GM12873 (cell line): ENCODE data around the gene TMEM181.

Experiments used
- TF ChIP-seq, protein P1 (sequence below): IDR thresholded peaks from 2 replicates; pipeline ENCODE4 v1.5.1; 2012; ENCODE audit warnings: low read depth, mild to moderate bottlenecking, moderate library complexity, low read length, control low read depth; ENCODE audit not compliant: insufficient read depth; ENCODE audit errors: missing control alignments

The TMEM181 gene

DNA sequence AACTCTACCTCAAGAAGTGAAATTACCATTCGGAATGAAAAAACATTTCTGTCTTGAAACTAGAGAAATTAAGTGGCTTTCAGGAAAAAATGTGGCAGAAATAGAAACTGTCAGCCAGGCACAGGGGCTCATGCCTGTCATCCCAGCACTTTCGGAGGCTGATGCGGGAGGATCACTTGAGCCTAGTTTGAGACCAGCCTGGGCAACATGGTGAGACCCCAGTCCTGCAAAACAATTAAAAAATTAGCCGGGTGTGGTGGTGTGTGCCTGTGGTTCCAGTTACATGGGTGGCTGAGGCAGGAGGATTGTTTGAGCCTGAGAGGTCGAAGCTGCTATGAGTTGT, 7.1 kb upstream of the TMEM181 start:
- TF ChIP-seq, protein P1, sequence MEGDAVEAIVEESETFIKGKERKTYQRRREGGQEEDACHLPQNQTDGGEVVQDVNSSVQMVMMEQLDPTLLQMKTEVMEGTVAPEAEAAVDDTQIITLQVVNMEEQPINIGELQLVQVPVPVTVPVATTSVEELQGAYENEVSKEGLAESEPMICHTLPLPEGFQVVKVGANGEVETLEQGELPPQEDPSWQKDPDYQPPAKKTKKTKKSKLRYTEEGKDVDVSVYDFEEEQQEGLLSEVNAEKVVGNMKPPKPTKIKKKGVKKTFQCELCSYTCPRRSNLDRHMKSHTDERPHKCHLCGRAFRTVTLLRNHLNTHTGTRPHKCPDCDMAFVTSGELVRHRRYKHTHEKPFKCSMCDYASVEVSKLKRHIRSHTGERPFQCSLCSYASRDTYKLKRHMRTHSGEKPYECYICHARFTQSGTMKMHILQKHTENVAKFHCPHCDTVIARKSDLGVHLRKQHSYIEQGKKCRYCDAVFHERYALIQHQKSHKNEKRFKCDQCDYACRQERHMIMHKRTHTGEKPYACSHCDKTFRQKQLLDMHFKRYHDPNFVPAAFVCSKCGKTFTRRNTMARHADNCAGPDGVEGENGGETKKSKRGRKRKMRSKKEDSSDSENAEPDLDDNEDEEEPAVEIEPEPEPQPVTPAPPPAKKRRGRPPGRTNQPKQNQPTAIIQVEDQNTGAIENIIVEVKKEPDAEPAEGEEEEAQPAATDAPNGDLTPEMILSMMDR: no peak

DNA sequence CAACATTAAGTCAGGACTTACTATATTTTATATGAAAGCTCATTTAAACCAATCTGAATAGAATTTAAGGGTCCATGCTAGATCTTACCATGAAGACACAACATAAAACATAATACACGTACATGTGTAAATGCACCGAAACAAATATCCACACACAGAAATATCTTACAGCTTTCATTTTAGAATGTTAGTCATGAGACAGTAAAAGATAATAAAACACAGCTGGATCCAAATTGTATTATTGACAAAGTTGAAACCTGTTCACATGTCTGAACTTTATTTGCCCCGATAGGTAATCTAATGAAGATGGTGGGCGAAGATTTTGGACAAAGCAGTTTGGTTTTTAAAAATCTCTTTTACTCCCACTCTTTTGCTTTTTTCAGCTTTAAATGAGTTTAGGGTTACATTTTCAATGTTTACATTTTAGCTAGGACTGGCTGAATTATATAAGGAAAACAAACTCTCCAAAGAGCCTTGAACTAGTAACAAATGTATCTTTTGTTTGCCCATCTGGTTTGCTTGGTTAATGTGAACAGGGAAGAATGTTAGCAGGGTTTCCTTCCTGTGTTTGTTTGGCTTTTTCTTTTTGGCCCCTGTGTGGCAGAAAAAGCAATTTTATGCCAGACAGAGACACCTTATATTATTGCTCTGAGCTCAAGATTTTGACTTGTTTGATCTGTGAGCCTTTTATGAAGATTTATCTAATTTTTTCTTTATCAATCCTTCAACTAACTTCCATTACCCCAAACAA, 5.1 kb upstream of the TMEM181 start:
- TF ChIP-seq, protein P1: no peak

DNA sequence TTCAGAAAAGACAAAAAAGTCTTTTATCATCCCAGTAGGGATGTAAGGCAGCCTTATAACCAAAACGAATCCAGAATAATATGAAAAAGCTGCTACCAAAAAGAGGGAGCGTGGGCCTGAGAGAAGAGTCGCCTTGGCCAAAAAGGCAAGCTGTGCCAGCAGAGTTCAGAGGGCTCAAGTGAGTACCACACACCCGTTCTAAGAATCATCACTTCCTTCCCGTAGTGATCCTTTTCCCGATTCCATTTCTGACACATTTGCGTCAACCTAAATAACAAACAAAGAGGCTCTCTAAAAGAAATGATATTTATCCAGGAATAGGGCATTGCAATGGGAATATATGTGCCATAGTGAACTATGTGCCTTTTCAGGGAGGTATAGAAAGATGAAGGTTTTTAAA, 3.8 kb upstream of the TMEM181 start:
- TF ChIP-seq, protein P1: no peak

- TF ChIP-seq, protein P1: no peak
Measured at GRCh38 chr6:158557927-158558326, 2.0 kb upstream of the TMEM181 start.

DNA sequence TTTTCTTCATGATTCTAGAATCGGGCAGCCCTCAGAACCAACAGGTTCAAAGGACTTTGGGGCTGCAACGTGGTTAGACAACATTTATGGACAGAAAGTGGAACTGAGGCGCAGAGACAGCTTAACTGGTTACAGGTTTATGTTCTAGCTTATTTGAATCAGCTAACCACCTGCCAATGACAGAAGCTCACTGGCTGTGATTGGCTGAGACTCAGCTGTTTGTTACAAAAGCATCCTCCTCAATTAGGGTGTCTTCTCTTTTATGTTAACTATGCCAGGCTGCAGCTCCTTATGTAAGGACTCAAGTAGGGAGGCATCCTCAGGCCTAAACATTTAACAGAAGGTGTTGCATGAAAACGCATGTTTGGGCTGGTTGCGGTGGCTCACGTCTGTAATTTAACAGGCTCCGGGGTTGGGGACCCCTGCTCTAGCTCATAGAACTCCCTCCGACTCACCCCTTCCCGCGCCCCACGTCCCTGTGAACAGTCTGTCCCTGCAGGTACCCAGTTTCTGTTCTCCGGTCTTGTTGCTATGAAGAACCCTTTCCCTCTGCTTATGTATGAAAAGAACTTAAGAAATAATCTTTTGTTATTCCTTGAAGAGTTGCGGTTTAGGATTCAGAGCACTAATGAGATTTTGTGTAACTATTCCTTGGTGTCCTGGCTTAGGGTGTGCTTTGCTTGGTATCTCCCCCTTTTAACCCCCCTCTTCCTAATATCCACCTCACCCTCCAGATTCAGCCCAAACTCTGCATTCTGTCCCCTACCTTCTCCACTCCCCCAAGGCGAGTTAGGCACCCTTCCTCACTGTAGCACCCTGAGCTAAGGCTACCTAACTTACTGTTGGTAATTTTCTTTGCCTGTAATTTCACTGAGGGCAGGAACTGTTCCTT, 1.2 kb upstream of the TMEM181 start:
- TF ChIP-seq, protein P1: no peak

GRCh38 chr6:158559338-158559894, 475 bp upstream of the TMEM181 start:
- TF ChIP-seq, protein P1: no peak

DNA sequence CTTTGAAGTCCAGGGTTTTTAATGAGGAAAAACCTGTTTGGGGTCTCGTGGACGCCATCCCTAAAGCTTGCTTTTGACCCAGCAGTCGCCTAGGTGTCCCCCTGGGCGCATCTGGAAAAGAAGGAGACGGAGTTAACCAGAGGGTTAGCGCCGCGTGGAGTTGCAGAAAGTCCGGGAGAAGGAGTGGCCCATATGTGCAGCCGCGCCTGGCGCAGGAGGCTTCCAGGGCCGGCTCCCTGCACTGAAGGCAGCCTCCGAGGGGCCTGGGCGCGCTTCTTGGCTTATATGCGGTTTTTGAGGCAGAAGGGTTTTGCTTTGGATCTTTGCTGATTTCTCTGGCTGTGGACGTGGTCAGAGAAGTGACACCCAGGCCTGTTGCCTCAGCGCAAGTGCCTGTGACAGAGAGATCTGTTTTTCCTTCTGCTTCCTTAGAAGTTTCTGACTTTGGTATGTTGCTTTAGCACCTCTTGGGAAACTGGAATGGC, 987 bp downstream of the TMEM181 start:
- TF ChIP-seq, protein P1: no peak
